ENCODE data around the gene RABL2A.
"Not testable (repeated sequence)": the region's sequence is repeated elsewhere in the genome, so short reads cannot be mapped to it uniquely, and the experiment has no call there.

GRCh38 chr2:113621002-113621401 is 6.1 kb upstream of the RABL2A start:
- not testable (repeated sequence) for TF ChIP-seq POLR2A, CTCF (IDR thresholded peaks at IDR 0.05)

Data from heart left ventricle (tissue), 13 donors.